Osteoblast (primary cell): Measurements from ENCODE around the gene EIF3L. TPM values are rescaled to one million over a fixed set of nuclear protein-coding genes. Genes with fewer than 3 reads are reported as not detected.

ENCODE experiments used
- DNase-seq: peaks from one replicate; pipeline ENCODE4 v3.0.0; 2011; ENCODE audit warnings: low spot score, mixed read lengths; ENCODE audit not compliant: insufficient read length; ENCODE audit errors: missing footprints
- H2AFZ ChIP-seq: 2 replicates; pipeline ENCODE4 v1.6.0; 2011; ENCODE audit warnings: mild to moderate bottlenecking, low read length
- H3K27ac ChIP-seq: 2 replicates; pipeline ENCODE4 v1.5.1; 2011; ENCODE audit warnings: mild to moderate bottlenecking, low read depth, low read length, moderate library complexity
- H3K27me3 ChIP-seq: 2 replicates; pipeline ENCODE4 v1.6.0; 2012; ENCODE audit warnings: mild to moderate bottlenecking, control low read depth, inconsistent platforms, low read length, moderate library complexity; ENCODE audit not compliant: insufficient read depth
- H3K36me3 ChIP-seq: 2 replicates; pipeline ENCODE4 v1.5.1; 2011; ENCODE audit warnings: mild to moderate bottlenecking, low read length, control low read depth, moderate library complexity; ENCODE audit not compliant: insufficient read depth
- H3K4me1 ChIP-seq: 2 replicates; pipeline ENCODE4 v1.5.1; 2011; ENCODE audit warnings: mild to moderate bottlenecking, low read length, control low read depth, moderate library complexity; ENCODE audit not compliant: insufficient read depth
- H3K4me2 ChIP-seq: 2 replicates; pipeline ENCODE4 v1.6.0; 2011; ENCODE audit warnings: mild to moderate bottlenecking, low read length; ENCODE audit not compliant: insufficient read depth
- H3K4me3 ChIP-seq: fragments of 200-600 bp; sonication (generic); 3 replicates; pipeline ENCODE4 v1.5.1; 2012; ENCODE audit warnings: mild to moderate bottlenecking, low read length, inconsistent platforms; ENCODE audit not compliant: insufficient read depth
- H3K79me2 ChIP-seq: 2 replicates; pipeline ENCODE4 v1.6.0; 2012; ENCODE audit warnings: mild to moderate bottlenecking, low read length, control low read depth, inconsistent platforms; ENCODE audit not compliant: insufficient read depth
- H3K9me3 ChIP-seq: 2 replicates; pipeline ENCODE4 v1.5.1; 2011; ENCODE audit warnings: low read depth, low read length, control low read depth
- H4K20me1 ChIP-seq: 2 replicates; pipeline ENCODE4 v1.6.0; 2012; ENCODE audit warnings: mild to moderate bottlenecking, low read length, control low read depth; ENCODE audit not compliant: insufficient read depth
- CTCF ChIP-seq: IDR thresholded peaks from 2 replicates; pipeline ENCODE4 v1.5.1; 2011; ENCODE audit warnings: mild to moderate bottlenecking, low read depth, low read length, moderate library complexity; ENCODE audit errors: extremely low read depth
- total RNA-seq: library from RNA; depleted of rRNA; stranded (reverse); fragments of >200 nt; gene quantifications from 2 replicates; pipeline ENCODE4 v1.2.3, GENCODE V29; 2012

The EIF3L gene
- total RNA-seq, 1 donor: 280 TPM

- no peaks in the 10 kb centered on the region for H3K27me3 ChIP-seq
- TF ChIP-seq CTCF: no peak
- peak; percentile 22 for DNase-seq
- peaks cover 4% of the 10 kb centered on the region for H3K4me1 ChIP-seq
- no peaks in the 10 kb centered on the region for H3K9me3 ChIP-seq
- H4K20me1 ChIP-seq: no peaks in the 10 kb centered on the region
- no peak overlapping the region for H3K4me2 ChIP-seq
- no peak overlapping the region for H2AFZ ChIP-seq
- no peak overlapping the region for H3K27ac ChIP-seq
- H3K79me2 ChIP-seq: no peaks in the 10 kb centered on the region
- H3K36me3 ChIP-seq: peaks cover 6% of the 10 kb centered on the region
- H3K4me3 ChIP-seq: no peak overlapping the region
Observed at GRCh38 chr22:37894939-37895670, 45.9 kb downstream of the EIF3L start.

GRCh38 chr22:37896181-37896592 lies 47.0 kb downstream of the EIF3L start:
- Histone ChIP-seq H3K4me1 (peaks cover 4% of the 10 kb centered on the region), H3K9me3 (no peaks in the 10 kb centered on the region), H2AFZ (no peak overlapping the region), H4K20me1 (no peaks in the 10 kb centered on the region), H3K79me2 (no peaks in the 10 kb centered on the region), H3K27ac (no peak overlapping the region), H3K4me3 (no peak overlapping the region), H3K36me3 (peaks cover 6% of the 10 kb centered on the region), H3K27me3 (no peaks in the 10 kb centered on the region), H3K4me2 (no peak overlapping the region)
- DNase-seq: peak; percentile 56
- TF ChIP-seq CTCF: no peak

- Histone ChIP-seq H3K9me3 (no peaks in the 10 kb centered on the region), H2AFZ (no peak overlapping the region), H3K4me2 (no peak overlapping the region), H3K4me3 (no peak overlapping the region), H3K36me3 (no peaks in the 10 kb centered on the region), H4K20me1 (no peaks in the 10 kb centered on the region), H3K27me3 (no peaks in the 10 kb centered on the region), H3K79me2 (no peaks in the 10 kb centered on the region), H3K4me1 (peaks cover 4% of the 10 kb centered on the region), H3K27ac (peak overlapping the region; percentile 45)
- TF ChIP-seq CTCF: no peak
- peak; percentile 48 for DNase-seq
Observed at GRCh38 chr22:37896939-37897338, 47.7 kb downstream of the EIF3L start.

- Histone ChIP-seq H3K36me3 (no peaks in the 10 kb centered on the region), H4K20me1 (no peaks in the 10 kb centered on the region), H3K9me3 (no peaks in the 10 kb centered on the region), H3K27me3 (no peaks in the 10 kb centered on the region), H3K79me2 (no peaks in the 10 kb centered on the region), H3K4me2 (no peak overlapping the region), H3K4me3 (no peak overlapping the region), H3K27ac (no peak overlapping the region), H3K4me1 (peaks cover 4% of the 10 kb centered on the region), H2AFZ (no peak overlapping the region)
- peak; percentile 50 for DNase-seq
- TF ChIP-seq CTCF: no peak
Observed at GRCh38 chr22:37897807-37898206, 48.6 kb downstream of the EIF3L start.
